ENCODE data around the gene LNPEP.

The LNPEP gene

GRCh38 chr5:97070234-97070633 is 134.4 kb downstream of the LNPEP start:
- TF ChIP-seq FOXP2 (optimal IDR thresholded peaks at IDR 0.05; ENCODE audit: borderline replicate concordance, extremely low read depth, extremely low read length, insufficient read depth) (no peak), SIN3A (IDR thresholded peaks at IDR 0.05; ENCODE audit: borderline replicate concordance, insufficient read depth, low read length) (no peak), TAF1 (IDR thresholded peaks at IDR 0.05; ENCODE audit: borderline replicate concordance, insufficient read depth, low read length) (no peak), REST (IDR thresholded peaks at IDR 0.05; ENCODE audit: insufficient read depth in 1 of 2, low read depth in 2 of 2, low read length in 2 of 2) (no peak), POLR2AphosphoS5 (IDR thresholded peaks at IDR 0.05; ENCODE audit: low read depth, low read length) (no peak)

GRCh38 chr5:97071101-97071500 is 135.2 kb downstream of the LNPEP start:
- no peak for TF ChIP-seq SIN3A (IDR thresholded peaks at IDR 0.05; ENCODE audit: borderline replicate concordance, insufficient read depth, low read length)
- TF ChIP-seq TAF1 (IDR thresholded peaks at IDR 0.05; ENCODE audit: borderline replicate concordance, insufficient read depth, low read length), result no peak
- TF ChIP-seq FOXP2 (optimal IDR thresholded peaks at IDR 0.05; ENCODE audit: borderline replicate concordance, extremely low read depth, extremely low read length, insufficient read depth), result no peak
- no peak for TF ChIP-seq REST (IDR thresholded peaks at IDR 0.05; ENCODE audit: insufficient read depth in 1 of 2, low read depth in 2 of 2, low read length in 2 of 2)
- TF ChIP-seq POLR2AphosphoS5 (IDR thresholded peaks at IDR 0.05; ENCODE audit: low read depth, low read length), result no peak

GRCh38 chr5:97071993-97072392 is 136.1 kb downstream of the LNPEP start:
- TF ChIP-seq SIN3A (IDR thresholded peaks at IDR 0.05; ENCODE audit: borderline replicate concordance, insufficient read depth, low read length) (no peak), POLR2AphosphoS5 (IDR thresholded peaks at IDR 0.05; ENCODE audit: low read depth, low read length) (no peak), FOXP2 (optimal IDR thresholded peaks at IDR 0.05; ENCODE audit: borderline replicate concordance, extremely low read depth, extremely low read length, insufficient read depth) (no peak), REST (IDR thresholded peaks at IDR 0.05; ENCODE audit: insufficient read depth in 1 of 2, low read depth in 2 of 2, low read length in 2 of 2) (no peak), TAF1 (IDR thresholded peaks at IDR 0.05; ENCODE audit: borderline replicate concordance, insufficient read depth, low read length) (no peak)

GRCh38 chr5:97072696-97073095 is 136.8 kb downstream of the LNPEP start:
- TF ChIP-seq REST (IDR thresholded peaks at IDR 0.05; ENCODE audit: insufficient read depth in 1 of 2, low read depth in 2 of 2, low read length in 2 of 2), result no peak
- TF ChIP-seq FOXP2 (optimal IDR thresholded peaks at IDR 0.05; ENCODE audit: borderline replicate concordance, extremely low read depth, extremely low read length, insufficient read depth), result no peak
- TF ChIP-seq SIN3A (IDR thresholded peaks at IDR 0.05; ENCODE audit: borderline replicate concordance, insufficient read depth, low read length), result no peak
- no peak for TF ChIP-seq POLR2AphosphoS5 (IDR thresholded peaks at IDR 0.05; ENCODE audit: low read depth, low read length)
- no peak for TF ChIP-seq TAF1 (IDR thresholded peaks at IDR 0.05; ENCODE audit: borderline replicate concordance, insufficient read depth, low read length)

GRCh38 chr5:97073420-97073819 is 137.5 kb downstream of the LNPEP start:
- no peak for TF ChIP-seq TAF1 (IDR thresholded peaks at IDR 0.05; ENCODE audit: borderline replicate concordance, insufficient read depth, low read length)

All from PFSK-1 (cell line).